Lower leg skin (tissue), 4 donors: Measurements from ENCODE around the gene EEF1AKMT1. TPM values are rescaled to one million over a fixed set of nuclear protein-coding genes. Genes with fewer than 3 reads are reported as not detected.

Experiments used
- DNase-seq, 2 donors: peaks; one replicate each; pipeline ENCODE4 v3.0.0-alpha.2; 2019; ENCODE audit warnings: low spot score in 2 of 2
- H3K4me3 ChIP-seq: fragments of 200-600 bp; sonication (generic); 2 replicates; pipeline ENCODE4 v1.5.1; 2017; ENCODE audit warnings: mild to moderate bottlenecking, low read depth; ENCODE audit not compliant: poor library complexity, severe bottlenecking
- CTCF ChIP-seq, 3 donors: fragments of 450-650 bp; IDR thresholded peaks; one replicate each; pipeline ENCODE4 v1.5.1; 2016; ENCODE audit warnings: antibody characterized with exemption in 3 of 3, mild to moderate bottlenecking in 3 of 3, moderate library complexity in 2 of 3
- POLR2A ChIP-seq, 2 donors: fragments of 450-650 bp; IDR thresholded peaks; one replicate each; pipeline ENCODE4 v1.6.1; 2016 to 2017; ENCODE audit warnings: antibody characterized with exemption in 2 of 2, mild to moderate bottlenecking in 1 of 2, moderate library complexity in 1 of 2
- WGBS, 2 donors: methylation state at CpG; one replicate each; pipeline ENCODE4 v1.1.5; 2018; 5-methylcytosine and 5-hydroxymethylcytosine counted together
- intact Hi-C: fragments of 100-400 bp; cut with DNase I; formaldehyde crosslinking; loops from one replicate; pipeline ENCODE4 v1.15.0; 2023; ENCODE audit warnings: low total_unique reads
- total RNA-seq, 4 donors: library from RNA; depleted of rRNA; stranded (reverse); fragments of >200 nt; gene quantifications; one replicate each; pipeline ENCODE4 v1.1.0, GENCODE V29; 2016

EEF1AKMT1 gene
- total RNA-seq, 4 donors from 2014 or later = 2.6 to 10.8 (median 5.8) TPM

- H3K4me3 ChIP-seq = no peak overlapping the region
- intact Hi-C loops = no loop called here
- DNase-seq = no peak
- TF ChIP-seq CTCF (IDR thresholded peaks at IDR 0.05) (no peak), POLR2A (IDR thresholded peaks at IDR 0.05) (no peak)
- 62 to 64% methylated on average over 2 of the region's 2 CpGs for WGBS, 2 donors
Measured at GRCh38 chr13:20801707-20802106, 27.9 kb upstream of the EEF1AKMT1 start.

DNA sequence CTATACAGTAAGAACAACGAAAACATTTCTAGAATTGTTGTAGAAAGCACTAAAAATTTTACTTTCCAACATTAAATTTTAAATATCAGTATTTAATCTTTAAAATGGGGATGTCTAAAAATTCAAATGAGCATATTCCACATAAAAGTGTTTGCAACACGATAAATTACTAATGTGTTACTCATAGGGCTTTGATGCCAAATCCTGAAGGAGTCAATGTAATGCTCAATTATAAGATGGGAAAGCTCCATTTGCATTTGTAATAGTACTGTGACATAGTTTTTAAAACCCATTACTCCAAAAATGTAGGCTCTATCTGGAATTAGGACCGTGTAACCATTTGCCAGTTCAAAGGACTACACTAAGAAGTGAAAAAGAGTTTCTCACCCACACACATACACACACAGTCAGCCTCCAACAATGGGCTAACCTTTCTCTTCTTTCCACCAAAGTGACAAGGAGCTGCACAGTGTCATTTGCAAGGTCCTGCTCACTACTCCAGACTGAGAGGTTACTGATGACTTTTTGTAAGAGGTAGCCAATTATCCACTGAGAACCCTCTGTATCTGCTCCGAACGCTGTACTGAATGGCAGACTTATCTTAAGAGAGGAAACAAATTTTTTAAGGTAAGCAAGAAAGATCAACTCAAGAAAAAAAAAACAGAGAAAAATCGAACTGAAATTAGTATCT is 26.1 kb upstream of the EEF1AKMT1 start:
- DNase-seq = no peak
- intact Hi-C loops = no loop called here
- H3K4me3 ChIP-seq = no peak overlapping the region
- TF ChIP-seq POLR2A (IDR thresholded peaks at IDR 0.05) = no peak
- no peak for TF ChIP-seq CTCF (IDR thresholded peaks at IDR 0.05)
- WGBS, 2 donors = 73 to 75% methylated on average over 6 of the region's 6 CpGs

GRCh38 chr13:20798027-20798426 is 24.3 kb upstream of the EEF1AKMT1 start:
- TF ChIP-seq POLR2A (IDR thresholded peaks at IDR 0.05) (no peak), CTCF (IDR thresholded peaks at IDR 0.05) (no peak)
- H3K4me3 ChIP-seq = no peak overlapping the region
- intact Hi-C loops = no loop called here
- no peak for DNase-seq
- 77 to 86% methylated on average over 4 of the region's 4 CpGs for WGBS, 2 donors

DNA sequence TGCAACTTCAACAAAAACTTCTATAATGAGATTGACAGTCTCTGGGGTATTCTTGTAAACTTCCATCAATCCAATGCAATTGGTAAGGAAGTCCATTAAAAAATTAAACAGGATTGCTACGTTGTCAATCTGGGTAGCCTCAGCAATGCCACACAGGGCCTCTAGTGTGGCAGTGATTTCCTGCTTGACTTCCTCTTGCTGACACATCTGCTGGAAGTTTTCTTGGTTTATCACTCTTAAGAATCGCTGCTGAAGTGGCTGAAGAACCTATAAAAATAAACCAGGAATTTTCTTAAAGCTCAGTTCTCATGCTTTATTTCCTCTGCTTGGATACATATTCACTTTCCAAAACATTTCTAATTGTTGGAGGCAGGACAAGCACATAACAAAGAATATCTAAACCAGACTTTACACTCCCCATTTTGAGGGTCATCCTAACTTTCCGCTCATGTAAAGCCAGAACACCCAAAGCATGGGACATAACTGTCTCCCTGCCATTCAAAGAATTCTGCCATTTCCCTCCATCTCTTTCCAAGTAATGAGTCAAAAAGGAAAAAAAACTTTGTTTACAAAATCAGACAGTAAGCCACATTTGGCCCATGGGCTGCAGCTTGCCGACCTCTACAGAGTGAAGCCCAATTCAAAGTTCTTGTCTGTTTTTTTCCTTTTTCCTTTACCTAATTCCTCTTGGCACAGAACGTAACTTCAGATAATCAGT is 23.2 kb upstream of the EEF1AKMT1 start:
- TF ChIP-seq CTCF (IDR thresholded peaks at IDR 0.05) = no peak
- no peak for TF ChIP-seq POLR2A (IDR thresholded peaks at IDR 0.05)
- no peak for DNase-seq
- no peak overlapping the region for H3K4me3 ChIP-seq
- WGBS, 2 donors = 47 to 58% methylated on average over 5 of the region's 5 CpGs
- intact Hi-C loops = no loop called here

DNA sequence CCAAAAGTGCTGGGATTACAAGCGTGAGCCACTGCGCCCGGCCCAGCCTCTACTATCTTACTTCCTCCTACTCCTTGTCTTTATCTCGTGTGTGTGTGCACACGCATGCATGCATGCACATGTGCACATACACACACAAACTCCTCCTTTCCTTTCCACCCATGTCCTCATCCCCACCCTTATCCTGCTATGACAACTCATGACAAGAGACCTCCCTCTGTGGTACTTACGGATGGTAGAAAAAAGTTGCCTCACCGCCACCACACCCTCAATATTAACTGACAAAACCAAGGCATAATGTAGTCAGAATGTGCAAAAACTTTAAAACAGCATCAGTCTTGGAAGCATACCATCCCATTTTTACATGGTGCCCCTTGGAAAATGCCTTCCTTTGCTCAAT is 15.9 kb upstream of the EEF1AKMT1 start:
- DNase-seq = no peak
- TF ChIP-seq CTCF (IDR thresholded peaks at IDR 0.05) (no peak), POLR2A (IDR thresholded peaks at IDR 0.05) (no peak)
- intact Hi-C loops = no loop called here
- no peak overlapping the region for H3K4me3 ChIP-seq
- 98 to 99% methylated on average over 7 of the region's 7 CpGs for WGBS, 2 donors
